ENCODE measurements around the gene SHC4. TPM values are rescaled to one million over a fixed set of nuclear protein-coding genes. Genes with fewer than 3 reads are reported as not detected.

SHC4 gene
- total and polyA plus RNA-seq, 2 of the 13 experiments (the other 11 are each of a cell fraction or from before 2014, with no cell fraction given): 0.04 TPM; not detected in 1

DNA sequence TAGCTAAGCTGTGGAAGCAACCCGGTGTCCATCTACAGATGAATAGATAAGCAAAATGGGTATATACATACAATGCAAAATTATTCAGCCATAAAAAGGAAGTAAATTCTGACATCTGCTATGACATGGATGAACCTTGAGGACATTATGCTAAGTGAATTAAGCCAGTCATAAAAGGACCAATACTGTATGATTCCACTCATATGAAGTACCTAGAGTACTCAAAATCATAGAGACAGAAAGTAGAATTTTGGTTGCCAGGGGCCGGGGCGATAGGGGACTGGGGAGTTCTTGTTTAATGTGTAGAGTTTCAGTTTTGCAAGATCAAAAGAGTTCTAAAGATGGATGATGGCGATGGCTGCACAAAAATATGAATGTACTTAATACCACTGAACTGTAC lies 75.5 kb downstream of the SHC4 start (continued):
- TF ChIP-seq ZBTB10 (CRISPR knock-in tag; IDR thresholded peaks at IDR 0.05; ENCODE audit: borderline replicate concordance): no peak
- TF ChIP-seq, protein P1, sequence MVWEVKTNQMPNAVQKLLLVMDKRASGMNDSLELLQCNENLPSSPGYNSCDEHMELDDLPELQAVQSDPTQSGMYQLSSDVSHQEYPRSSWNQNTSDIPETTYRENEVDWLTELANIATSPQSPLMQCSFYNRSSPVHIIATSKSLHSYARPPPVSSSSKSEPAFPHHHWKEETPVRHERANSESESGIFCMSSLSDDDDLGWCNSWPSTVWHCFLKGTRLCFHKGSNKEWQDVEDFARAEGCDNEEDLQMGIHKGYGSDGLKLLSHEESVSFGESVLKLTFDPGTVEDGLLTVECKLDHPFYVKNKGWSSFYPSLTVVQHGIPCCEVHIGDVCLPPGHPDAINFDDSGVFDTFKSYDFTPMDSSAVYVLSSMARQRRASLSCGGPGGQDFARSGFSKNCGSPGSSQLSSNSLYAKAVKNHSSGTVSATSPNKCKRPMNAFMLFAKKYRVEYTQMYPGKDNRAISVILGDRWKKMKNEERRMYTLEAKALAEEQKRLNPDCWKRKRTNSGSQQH (CRISPR knock-in tag; IDR thresholded peaks at IDR 0.05; ENCODE audit: low read depth): no peak

DNA sequence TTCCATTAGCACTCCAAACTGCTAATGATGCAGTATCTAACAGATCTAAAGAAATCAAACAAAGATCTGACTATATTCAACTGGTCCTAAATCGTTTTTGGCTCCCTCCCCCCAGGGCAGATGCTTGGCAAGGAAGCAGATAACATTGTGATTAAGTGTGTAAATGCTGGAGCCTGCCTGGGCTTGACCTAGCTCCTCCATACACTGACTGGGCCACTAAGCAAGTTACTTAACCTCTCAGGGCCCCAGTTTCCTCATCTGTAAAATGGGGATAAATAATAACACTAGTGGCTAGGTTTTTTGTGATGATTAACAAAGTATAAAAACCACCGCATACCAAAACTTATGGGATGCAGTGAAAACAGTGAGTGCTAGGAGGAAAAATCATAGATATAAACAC lies 76.6 kb downstream of the SHC4 start:
- ChIA-PET POLR2A (no interaction called here), CTCF (ENCODE audit: low intra/inter-chr PET ratio, low total read pairs) (no interaction called here)
- DNase-seq (ENCODE audit: low spot score): no peak
- Histone ChIP-seq H3K9ac (ENCODE audit: insufficient read depth, low read depth, low read length) (no peak overlapping the region), H3K4me3 (replicated peaks in 1 of 3; ENCODE audit: insufficient read depth in 1 of 3, low read depth in 2 of 3, low read length in 3 of 3) (no peak overlapping the region), H3K4me1 (ENCODE audit: insufficient read depth, low read length) (0 out of 2 replicates have a peak, but pooled peaks cover 7% of the 10 kb centered on the region), H3K4me2 (ENCODE audit: low read depth, low read length) (no peak overlapping the region), H3K79me2 (ENCODE audit: insufficient read depth, low read length) (no peaks in the 10 kb centered on the region), H4K20me1 (ENCODE audit: insufficient read depth, low read length) (no peaks in the 10 kb centered on the region), H2AFZ (ENCODE audit: low read length) (no peak overlapping the region), H3K27ac (ENCODE audit: extremely low read length, insufficient read depth, low read length) (no peak overlapping the region), H3K36me3 (replicated peaks in 1 of 2; ENCODE audit: control insufficient read depth in 1 of 2, insufficient read depth in 2 of 2, low read length in 2 of 2) (no peaks in the 10 kb centered on the region), H3K9me3 (ENCODE audit: low read length) (no peaks in the 10 kb centered on the region), H3K27me3 (ENCODE audit: control insufficient read depth in 1 of 2, insufficient read depth in 2 of 2, low read length in 2 of 2) (peaks cover 0 to 3% of the 10 kb centered on the region in 2 experiments; a peak in 1 of 5 replicates)
- WGBS (ENCODE audit: low lambda C conversion rate): 45% methylated on average over 2 of the region's 2 CpGs
- BruUV-seq (replicated peaks): no TSS peak
- no peak for FAIRE-seq
- intact Hi-C loops (cut with micrococcal nuclease; ENCODE audit: unreplicated experiment): no loop called here
- in situ Hi-C loops (cut with HindIII; ENCODE audit: extremely low pct_ligation_motif_present, low pct_unique_long_range_greater_than_20kb): no loop called here
- ATAC-seq: no peak
- TF ChIP-seq ZNF629 (CRISPR knock-in tag; conservative IDR thresholded peaks at IDR 0.05) (peak; percentile 40; the same call in 1 of the 2 replicates), MAF1 (CRISPR knock-in tag; IDR thresholded peaks at IDR 0.05; ENCODE audit: borderline replicate concordance) (no peak), ZNF460 (CRISPR knock-in tag; IDR thresholded peaks at IDR 0.05; ENCODE audit: borderline replicate concordance) (no peak), ZNF251 (CRISPR knock-in tag; IDR thresholded peaks at IDR 0.05) (no peak), ZNF292 (CRISPR knock-in tag; IDR thresholded peaks at IDR 0.05; ENCODE audit: borderline replicate concordance, low read depth) (no peak)
